ENCODE measurements around the gene GALM.
"Not testable (repeated sequence)": the region's sequence is repeated elsewhere in the genome, so short reads cannot be mapped to it uniquely, and the experiment has no call there.

GALM gene

DNA sequence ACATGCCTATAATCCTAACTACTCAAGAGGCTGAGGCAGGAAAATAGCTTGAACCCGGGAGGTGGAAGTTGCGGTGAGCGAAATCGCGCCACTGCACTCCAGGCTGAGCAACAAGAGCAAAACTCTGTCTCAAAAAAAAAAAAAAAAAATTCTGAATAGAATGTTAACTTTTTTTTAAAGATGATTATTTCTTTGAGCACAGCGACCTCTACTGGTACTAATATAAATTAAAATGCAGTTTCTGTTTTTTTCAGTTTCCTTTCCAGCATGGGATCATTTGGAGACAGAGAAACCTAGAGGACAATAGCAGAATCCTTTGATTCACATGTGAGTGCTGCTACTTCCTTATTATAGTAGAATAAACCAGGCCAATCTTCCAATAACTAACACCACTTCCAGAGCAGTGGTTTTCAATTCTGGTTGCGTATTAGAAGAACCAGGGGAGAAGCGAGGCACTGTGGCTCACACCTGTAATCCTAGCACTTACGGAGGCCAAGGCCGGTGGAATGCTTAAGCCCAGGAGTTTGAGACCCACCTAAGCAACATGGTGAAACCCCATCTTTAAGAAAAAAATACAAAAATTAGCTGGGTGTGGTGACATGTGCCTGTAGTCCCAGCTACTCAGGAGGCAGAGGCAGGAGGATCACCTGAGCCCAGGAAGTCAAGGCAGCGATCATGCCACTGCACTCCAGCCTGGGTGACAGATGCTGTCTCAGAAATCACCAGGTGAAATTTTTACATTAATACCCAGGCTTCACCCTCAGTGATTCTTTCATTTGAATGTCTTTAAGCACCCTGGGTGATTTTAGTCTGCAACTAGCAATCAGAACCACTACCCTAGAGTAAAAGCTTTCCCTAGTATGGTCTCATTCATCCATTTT lies 75.2 kb downstream of the GALM start:
- no peak for DNase-seq (ENCODE audit: low read depth)

DNA sequence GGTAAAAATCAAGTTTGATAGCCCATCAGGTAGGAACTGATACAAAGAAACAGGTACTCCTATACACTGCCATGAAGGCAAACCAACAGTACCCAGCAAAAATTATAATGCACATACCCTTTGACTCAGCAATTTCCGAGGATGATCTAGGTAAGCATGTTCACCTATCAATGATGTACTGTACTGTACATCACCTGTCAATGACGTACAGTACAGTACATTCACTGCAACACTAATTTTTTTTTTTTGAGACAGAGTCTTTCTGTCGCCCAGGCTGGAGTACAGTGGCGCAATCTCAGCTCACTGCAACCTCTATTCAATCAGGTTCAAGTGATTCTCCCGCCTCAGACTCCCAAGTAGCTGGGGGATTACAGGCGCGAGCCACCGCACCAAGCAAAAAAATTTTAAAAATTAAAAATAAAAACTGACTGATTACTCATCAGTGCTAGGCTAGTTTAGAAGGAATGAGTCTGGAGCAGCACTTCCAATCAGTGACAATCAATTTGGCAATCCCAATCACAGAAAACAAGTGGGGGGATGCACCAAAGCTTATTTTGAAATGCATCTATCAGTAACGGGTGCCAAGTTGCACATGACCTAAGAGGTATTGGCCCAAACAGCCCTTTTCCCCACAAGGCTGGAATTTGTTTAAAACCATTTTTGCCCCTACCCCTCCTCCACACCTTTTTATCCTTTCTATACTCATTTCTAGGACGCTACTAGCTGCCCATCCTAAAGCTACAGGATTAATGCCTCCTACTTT lies 77.1 kb downstream of the GALM start:
- no peak for DNase-seq (ENCODE audit: low read depth)

DNA sequence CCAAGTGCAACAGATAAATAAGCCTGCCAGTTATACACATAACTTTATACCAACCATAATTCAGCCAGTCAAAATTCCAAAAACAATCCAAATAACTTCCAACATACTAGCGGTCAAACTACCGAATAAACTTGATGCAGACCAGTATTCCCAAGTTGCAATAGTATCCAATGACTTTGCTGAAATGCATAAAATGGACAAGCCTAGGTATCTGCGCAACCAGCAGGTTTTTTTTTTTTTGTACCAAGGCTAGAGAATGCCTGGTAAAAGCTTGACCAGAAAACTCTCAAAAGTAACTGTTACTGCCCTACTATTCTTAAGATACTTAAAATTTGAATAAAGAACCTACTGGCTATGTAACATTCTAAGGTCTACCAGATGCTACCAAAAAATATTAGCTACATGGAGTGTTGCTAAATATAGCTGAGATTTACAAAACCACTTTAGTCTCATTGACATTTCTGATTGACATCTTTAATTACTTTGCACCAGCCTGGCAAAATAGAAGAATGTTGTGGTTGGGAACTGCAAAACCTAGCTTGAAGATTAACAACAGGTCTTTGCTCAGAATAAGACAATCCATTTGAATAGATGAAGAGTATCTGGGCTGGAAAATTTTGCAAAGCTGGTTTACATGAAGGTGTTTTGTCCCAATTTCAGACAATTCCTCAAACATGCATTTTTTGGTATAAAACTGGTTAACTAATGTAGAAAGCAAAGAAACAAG lies 77.9 kb downstream of the GALM start:
- DNase-seq (ENCODE audit: low read depth) = no peak

DNA sequence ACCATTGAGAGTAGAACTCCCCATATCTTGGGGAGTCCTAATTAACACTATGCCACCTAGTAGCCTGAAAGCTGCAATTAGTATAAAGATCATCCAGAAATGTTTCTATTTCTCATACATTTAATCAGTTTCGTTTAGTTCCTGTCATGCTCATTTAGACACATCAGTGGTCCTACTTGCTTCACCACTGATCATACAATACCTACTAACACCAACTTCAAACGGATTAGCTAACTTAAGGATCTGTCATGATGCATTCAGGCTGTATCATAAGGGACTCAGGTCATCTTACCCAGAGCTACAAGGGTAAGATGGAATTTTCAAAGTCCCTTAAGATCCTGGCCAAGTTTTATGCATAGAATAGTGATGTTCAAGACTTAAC lies 78.5 kb downstream of the GALM start:
- no peak for DNase-seq (ENCODE audit: low read depth)

DNA sequence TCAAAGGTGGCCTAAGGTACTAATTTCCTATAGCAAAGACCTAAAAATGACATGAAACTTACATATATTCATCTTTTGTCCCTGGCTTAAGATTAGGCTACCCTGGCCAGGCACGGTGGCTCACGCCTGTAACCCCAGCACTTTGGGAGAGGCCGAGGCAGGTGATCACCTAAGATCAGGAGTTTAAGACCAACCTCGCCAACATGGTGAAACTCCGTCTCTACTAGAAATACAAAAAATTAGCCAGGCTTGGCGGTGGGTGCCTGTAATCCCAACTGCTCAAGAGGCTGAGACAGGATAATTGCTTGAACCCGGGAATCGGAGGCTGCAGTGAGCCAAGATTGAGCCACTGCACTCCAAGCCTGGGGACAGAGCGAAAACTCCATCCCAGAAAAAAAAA lies 79.4 kb downstream of the GALM start:
- DNase-seq (ENCODE audit: low read depth) = no peak

DNA sequence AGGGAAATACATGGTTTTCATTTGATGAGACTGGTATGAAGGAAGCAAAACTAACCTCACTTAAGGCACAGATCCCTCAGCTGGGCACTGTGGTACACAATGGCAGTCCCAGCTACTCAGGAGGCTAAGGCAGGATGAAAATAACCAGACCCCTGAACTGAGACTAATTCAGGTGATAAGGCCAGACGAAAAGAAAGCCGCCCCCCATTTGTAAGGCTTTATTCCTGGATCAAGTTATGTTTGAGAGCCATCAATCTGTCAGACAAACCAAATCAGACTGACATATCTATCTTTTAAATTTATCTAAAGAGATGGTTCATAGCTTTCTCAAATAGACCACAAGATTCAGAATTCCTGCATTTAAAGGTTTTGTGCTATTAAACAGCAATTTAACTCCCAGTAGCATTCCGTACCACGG lies 81.1 kb downstream of the GALM start:
- no peak for DNase-seq (ENCODE audit: low read depth)

DNA sequence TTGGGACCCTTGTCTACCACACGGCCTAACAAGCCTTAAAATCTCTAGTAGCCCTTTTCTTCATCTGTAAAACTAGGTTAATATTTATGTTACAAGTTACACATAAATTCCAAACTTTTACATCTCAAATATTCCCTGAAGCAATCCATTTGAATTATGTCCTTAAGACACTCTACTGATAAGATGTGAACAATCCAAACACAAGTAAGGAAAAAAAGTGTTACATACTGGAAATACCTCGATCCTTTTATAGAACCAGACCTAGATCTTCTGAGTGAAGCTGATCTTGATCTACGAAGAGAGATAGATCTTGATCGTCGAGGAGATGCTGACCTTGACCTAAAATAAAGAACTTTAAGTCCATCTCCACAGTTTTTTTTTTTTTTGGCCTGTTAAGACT lies 81.9 kb downstream of the GALM start:
- no peak for DNase-seq (ENCODE audit: low read depth)

DNA sequence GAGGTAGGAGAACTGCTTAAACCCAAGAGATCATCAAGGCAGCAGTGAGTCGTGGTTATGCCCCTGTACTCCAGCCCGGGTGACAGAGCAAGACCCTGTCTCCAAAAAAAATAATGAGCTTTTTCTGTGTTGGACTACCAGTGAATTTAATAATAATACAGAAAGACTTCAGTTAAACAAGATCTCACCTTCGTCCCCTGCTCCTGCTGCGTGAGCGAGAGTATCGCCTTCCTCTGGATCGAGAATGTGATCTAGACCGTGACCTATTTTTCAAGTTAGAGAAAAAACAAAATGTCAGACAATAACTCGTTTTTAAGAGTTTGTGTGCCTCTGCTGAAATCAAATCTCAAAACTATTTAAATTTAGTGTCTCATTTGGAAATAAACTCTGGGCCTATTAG lies 82.5 kb downstream of the GALM start:
- no peak for DNase-seq (ENCODE audit: low read depth)

DNA sequence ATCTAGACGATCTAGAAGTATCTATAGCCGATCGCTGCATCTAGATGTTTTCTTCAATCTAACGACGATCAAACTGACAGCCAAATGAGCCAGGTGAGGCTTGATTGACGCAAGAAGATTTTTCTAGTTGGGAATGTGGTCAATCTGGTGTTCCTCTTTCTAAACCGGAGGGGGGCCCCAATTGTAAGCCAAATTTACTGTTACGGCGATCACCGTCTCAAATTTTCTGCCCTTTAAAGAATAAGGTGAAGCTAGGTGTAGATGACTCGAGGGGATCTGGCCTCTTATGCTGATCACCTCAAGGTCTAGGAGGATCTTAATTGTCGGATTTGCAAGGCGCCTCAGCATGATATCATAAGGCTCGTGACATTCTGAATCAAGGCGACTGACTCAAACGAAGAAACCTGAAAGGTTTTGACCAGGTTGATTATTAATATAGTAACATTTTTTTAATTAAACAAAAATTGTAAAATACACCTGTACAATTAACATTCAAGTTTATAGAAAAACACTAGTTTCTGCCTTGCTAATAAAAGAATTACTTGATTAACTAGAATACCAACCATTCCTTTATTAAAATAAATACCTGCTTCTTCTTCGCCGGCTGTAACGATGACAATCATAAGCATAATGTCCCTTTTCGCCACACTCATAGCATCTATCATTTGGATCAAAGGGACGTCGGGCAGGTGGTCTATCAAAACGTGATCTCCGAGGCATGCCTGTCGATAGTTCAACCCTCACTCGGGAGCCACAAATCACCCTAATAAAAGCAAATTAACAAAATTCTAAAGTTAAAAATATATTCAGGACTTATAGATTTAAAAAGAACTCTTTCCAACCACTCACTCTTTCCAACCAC lies 83.3 kb downstream of the GALM start:
- no peak for DNase-seq (ENCODE audit: low read depth)

DNA sequence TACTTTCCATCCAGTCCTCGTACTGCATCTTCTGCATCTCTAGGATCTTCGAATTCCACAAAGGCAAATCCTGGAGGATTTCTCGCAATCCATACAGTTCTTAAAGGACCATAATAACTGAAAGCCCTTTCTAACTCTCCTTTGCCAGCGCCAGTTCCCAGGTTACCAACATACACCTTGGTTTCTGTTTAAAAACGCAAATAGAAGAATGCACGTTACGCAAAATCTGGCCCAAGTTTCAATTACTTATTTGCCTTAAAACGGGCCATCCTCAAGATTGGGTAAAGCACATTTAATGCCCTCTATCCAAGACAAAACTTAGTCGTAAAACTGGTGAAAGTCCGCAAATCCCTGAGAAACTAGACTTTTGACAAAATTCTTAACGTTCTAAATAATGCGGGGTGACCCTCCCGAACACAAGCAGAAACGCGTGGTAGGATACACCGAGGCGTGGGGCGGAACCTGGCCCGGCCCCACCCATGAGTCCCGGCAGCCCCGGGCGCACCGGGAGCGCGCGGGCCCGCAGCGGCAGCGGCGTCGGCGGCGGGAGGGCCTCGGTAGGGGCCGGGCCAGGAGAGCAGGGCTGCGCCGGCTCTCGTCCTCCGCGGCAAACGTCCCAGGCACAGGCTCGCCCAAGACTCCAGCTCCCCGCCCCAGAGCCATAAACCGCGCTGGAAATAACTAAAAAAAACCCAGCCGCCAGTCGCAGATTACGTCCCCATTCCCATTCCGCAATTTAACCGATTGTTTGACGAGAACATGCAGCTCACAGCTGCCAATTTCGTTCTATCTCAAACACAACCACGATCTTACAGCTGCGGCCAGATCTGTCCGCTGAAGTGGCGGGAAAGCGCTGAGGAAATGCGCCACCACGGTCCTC lies 84.3 kb downstream of the GALM start:
- DNase-seq (ENCODE audit: low read depth) = no peak

DNA sequence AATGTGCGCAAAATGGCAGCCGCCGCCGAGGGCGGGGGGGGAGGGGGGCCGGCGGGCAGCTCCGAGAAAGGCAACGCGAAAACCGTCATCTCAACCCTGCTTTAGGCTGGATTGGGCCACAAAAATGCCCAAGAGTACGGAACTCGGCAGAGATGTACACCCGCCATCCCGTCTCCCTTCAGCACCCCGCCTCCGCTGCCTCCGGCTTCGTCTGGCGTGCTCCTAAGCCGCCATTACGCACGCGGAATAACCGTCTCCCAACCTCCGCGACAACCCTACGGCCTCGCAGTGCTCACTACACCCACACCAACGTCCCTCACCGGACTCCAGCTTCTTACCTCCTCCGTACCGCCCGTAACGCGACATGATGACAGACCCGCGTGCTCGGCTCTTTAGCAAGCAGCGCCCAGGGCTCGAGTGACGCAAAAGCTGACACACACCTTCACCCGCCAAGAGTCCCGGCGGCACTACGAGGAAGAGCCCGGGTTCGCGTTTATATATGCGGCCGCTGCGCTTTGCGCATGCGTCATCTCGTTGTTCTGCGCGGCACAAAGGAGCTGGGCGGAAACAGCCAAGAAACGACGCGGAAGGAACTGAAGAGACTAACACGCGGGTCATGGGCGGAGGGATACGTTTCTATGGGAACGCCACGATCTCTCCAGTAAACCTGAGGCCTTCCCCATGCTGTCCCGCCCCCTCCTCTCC lies 85.1 kb downstream of the GALM start, which contains the start of gene SRSF7:
SRSF7 (minus strand) TSS at position 471 of the 705 bp plus-strand sequence; CDS start at position 366, 105 bp downstream.
- DNase-seq (ENCODE audit: low read depth) = peak; percentile 95

DNA sequence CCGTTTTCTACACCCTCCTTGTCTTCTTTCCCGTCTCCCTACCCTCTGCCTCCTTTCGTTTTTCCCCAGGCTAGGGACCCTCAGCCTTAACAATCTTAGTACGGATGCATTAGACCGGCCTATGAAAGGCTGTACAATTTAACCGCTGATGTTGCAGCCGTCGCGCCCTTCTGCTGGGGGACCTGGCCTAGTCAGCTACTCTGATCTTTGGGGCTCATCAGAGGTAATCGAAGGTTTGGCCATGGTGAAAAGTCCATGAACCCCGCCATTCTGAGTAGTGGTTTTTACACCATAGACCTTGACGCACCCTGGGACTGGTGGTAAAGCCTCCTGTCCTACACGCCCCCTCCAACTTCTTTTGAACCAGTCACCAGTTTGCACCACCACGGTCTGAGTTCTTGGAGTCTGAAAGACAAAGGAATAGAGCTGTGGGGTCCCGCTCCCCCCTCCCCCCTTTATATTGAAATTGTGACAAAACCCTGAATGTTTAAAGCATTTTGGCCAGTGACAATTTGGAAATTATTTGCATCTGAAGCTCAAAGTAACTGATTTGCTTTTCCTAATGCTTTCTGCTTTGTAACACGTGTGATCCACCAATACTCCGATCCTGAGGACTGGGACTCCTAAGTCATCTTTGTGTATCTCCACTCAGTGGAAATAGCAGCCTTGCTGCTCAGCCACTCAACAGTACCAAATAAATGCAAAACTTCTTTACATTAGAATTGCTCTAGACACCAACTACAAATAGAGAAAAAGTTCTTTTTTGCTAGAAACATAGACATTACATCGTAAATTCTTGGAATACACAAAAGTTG lies 85.9 kb downstream of the GALM start:
- DNase-seq (ENCODE audit: low read depth) = no peak

DNA sequence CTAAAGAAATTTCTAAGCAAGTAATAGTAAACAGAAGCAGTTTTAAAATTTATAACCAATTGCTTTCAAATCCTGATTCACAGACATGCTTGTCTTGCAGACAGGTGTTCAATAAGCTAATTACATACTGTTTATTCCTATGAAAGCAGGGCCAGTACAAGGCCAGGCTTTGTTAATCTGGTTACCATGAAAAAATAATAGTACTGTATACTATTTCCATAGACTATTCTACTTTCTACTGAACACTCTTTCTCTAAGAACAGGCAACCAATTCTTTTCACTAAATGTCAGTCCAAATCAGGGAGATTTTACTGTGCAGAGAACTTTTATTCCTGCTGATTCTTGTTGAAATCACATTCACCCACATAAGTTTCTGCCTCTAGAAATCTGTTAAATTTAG lies 88.1 kb downstream of the GALM start:
- DNase-seq (ENCODE audit: low read depth) = no peak

DNA sequence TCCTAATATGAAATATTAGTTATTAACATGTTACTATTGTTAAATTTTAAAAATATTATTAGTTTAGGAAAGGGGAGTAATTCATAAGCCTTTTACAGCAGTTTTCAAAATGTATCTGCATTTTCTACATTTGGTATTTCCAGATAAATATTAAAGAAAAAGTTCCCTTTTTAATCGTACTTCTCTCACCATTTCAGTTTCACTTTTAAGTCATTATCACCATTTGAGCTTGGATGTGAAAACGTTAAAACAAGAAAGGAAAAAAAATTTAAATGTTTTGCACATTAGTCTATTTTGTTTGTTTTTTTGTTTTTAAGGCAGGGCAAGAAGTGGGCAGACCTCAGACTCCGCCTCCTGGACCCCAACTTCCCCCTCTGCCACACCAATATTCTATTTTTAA lies 88.6 kb downstream of the GALM start:
- DNase-seq (ENCODE audit: low read depth) = no peak

DNA sequence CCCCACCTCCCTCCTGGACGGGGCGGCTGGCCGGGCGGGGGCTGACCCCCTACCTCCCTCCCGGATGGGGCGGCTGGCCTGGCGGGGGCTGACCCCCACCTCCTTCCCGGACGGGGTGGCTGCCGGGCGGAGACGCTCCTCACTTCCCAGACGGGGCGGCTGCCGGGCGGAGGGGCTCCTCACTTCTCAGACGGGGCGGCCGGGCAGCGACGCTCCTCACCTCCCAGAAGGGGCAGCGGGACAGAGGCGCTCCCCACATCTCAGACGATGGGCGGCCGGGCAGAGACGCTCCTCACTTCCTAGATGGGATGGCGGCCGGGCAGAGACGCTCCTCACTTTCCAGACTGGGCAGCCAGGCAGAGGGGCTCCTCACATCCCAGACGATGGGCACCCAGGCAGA lies 90.0 kb downstream of the GALM start:
- DNase-seq (ENCODE audit: low read depth) = not testable (repeated sequence)

DNA sequence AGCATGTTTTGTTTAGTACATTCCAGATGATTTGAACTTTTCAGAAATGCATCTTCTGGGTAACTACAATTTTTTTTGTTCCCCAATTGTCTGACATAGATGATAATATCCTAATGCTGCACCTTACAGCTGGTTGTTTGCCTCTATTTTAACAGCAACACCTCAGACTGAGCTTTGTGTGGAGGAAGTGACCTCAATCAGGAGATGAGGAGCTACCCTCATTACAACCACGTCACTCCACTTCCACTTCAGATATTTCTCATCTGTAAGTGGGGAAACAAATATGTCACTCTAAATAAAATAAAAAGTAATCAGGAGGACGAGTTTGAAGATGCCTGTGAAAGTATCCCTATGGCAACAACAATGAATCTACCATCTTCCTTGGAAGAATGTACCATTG lies 97.3 kb downstream of the GALM start:
- DNase-seq (ENCODE audit: low read depth) = no peak

DNA sequence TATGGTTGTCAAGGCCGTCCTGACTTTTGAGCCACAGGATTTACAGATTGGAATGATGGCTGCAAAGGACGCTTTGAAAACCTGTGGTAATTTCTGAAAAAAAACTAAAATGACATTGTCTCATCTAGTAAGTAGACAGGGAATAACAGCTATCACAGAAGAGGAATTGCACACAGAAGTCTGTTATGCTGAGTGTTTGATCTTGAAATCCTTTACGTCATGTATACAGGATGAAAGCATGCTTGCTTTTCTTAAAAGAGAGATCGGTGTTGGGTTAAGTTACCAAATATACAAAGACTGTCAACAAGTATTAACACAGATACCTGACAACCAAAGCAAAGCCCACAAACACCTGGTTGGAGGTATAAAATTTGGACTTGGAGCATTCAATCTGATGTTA lies 97.8 kb downstream of the GALM start:
- no peak for DNase-seq (ENCODE audit: low read depth)

DNA sequence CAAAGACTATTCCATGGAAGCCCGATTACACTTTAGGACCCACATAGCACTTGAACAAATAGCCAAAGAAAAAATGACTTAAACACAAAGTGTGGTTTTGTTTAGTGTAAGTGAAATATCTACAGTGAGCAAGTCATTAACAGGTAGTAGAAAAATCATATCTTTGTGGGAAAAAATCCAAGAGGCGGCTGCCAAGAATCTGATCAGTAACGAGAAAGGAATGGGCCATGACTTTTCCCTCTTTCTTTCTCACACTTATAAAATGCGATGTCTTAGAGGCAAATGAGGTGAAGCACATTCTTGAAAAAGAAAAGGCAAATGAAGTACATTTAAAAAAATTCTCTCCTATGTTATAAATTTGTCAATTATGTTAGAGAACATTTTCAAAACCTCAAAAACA lies 99.2 kb downstream of the GALM start:
- DNase-seq (ENCODE audit: low read depth) = no peak

DNA sequence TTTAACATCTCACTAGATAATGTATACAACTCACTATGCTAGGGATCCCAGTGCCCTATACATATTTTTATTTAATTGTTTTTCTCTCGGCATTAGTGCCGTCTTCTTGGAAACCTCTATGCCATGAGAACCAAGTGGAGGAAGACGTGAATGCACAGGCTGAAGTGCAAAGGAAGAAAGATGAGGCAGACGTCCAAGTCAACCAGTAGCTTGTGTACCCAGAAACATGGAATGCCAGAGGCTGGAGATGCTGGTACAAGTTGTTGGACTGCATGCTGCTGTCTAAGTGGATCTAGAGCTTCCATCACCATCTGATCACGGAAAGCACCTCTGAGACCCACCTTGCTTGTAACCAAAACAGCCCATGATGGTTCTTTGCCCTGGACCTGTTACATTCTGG lies 99.6 kb downstream of the GALM start:
- DNase-seq (ENCODE audit: low read depth) = no peak
